Measurements from ENCODE around the gene ZNF358.
A peak's percentile ranks its signal among the peaks of the same experiment; 100 is the strongest.

Gene ZNF358

DNA sequence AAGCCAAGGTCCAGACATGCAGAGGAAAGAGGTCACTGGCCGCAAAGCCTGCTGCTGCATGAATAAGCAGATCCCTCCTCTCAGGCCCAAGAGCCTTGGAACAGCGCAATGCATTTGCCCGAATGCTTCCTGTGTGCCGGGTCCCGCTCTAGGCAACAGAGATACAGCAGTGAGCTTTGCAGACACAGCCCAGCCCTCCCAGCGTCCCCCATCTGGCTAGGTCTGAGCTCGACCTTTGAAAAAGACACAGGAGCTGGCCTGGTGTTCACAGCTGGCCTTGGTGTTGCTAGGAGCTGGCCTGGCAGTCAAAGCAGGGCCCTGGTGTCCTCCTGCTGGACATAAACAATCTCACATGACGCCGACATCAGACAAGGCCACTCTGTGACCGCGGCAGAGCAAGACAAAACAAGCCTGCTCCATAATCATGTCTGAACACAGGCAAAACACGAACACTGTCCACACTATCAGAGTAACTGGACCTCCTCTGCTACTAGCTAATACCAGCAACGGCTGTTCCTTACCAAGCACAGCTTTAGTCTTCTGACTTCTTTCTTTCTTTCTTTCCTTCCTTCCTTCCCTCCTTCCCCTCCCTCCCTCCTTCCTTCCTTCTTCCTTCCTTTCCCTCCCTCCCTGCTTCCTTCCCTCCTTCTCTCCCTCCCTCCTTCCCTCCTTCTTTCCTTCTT, 21.3 kb upstream of the ZNF358 start:
- Histone ChIP-seq H2BK15ac (replicated peaks; ENCODE audit: low read depth) (no peak overlapping the region), H3K4ac (ENCODE audit: low read depth, low read length) (no peak overlapping the region), H3K4me1 (ENCODE audit: control insufficient read depth, low read depth, low read length) (peaks cover under 1% of the 10 kb centered on the region), H3K4me3 (ENCODE audit: low read length) (no peak overlapping the region), H3K4me2 (ENCODE audit: low read length) (no peak overlapping the region), H3K9ac (ENCODE audit: low read length) (no peak overlapping the region), H2BK120ac (ENCODE audit: low read depth, low read length) (no peak overlapping the region), H4K5ac (ENCODE audit: low read length) (no peak overlapping the region), H3K18ac (ENCODE audit: low read length) (no peak overlapping the region), H3K79me2 (ENCODE audit: control insufficient read depth, insufficient read depth, low read length) (no peaks in the 10 kb centered on the region), H3K36me3 (ENCODE audit: control insufficient read depth, insufficient read depth, low read length) (no peaks in the 10 kb centered on the region), H3K56ac (ENCODE audit: low read length) (no peak overlapping the region), H2AK5ac (ENCODE audit: low read length) (no peak overlapping the region), H3K27me3 (ENCODE audit: insufficient read depth, low read length, poor library complexity) (no peaks in the 10 kb centered on the region), H2BK5ac (ENCODE audit: low read length) (no peak overlapping the region), H3K23ac (ENCODE audit: low read length) (no peak overlapping the region), H3K27ac (ENCODE audit: low read depth, low read length) (no peak overlapping the region), H3K79me1 (ENCODE audit: low read length) (no peaks in the 10 kb centered on the region), H4K8ac (ENCODE audit: low read depth, low read length) (no peak overlapping the region)
- WGBS (ENCODE audit: extremely low coverage, insufficient coverage, low lambda C conversion rate) = no CpG with 5 or more reads among the region's 13 CpGs
- DNase-seq = peak; percentile 17

DNA sequence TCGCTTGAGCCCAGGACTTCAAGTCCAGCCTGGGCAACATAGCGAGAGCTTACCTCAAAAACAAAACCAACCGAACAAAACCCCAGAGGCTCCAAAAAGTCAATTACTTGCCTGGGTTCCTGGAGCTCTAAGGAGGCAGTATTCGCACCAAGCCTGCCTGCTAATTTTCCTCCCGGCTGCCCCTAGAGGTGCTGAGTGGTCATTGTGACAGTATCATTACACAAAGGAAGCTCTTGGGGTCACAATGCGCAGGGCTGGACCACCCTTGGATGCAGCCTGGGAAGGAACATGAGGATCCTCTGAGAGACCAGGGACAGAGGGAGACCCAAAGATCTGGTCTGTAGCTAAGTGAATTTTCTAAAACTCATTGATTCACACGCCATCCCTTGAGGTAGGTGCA, 18.6 kb upstream of the ZNF358 start:
- Histone ChIP-seq H3K4ac (ENCODE audit: low read depth, low read length) (no peak overlapping the region), H2BK15ac (replicated peaks; ENCODE audit: low read depth) (no peak overlapping the region), H2AK5ac (ENCODE audit: low read length) (no peak overlapping the region), H3K9ac (ENCODE audit: low read length) (no peak overlapping the region), H3K27ac (ENCODE audit: low read depth, low read length) (no peak overlapping the region), H3K23ac (ENCODE audit: low read length) (no peak overlapping the region), H3K4me3 (ENCODE audit: low read length) (no peak overlapping the region), H3K56ac (ENCODE audit: low read length) (no peak overlapping the region), H2BK120ac (ENCODE audit: low read depth, low read length) (no peak overlapping the region), H3K4me2 (ENCODE audit: low read length) (no peak overlapping the region), H4K8ac (ENCODE audit: low read depth, low read length) (no peak overlapping the region), H3K79me2 (ENCODE audit: control insufficient read depth, insufficient read depth, low read length) (no peaks in the 10 kb centered on the region), H2BK5ac (ENCODE audit: low read length) (no peak overlapping the region), H3K4me1 (ENCODE audit: control insufficient read depth, low read depth, low read length) (no peaks in the 10 kb centered on the region), H3K36me3 (ENCODE audit: control insufficient read depth, insufficient read depth, low read length) (no peaks in the 10 kb centered on the region), H3K79me1 (ENCODE audit: low read length) (no peaks in the 10 kb centered on the region), H4K5ac (ENCODE audit: low read length) (no peak overlapping the region), H3K18ac (ENCODE audit: low read length) (no peak overlapping the region), H3K27me3 (ENCODE audit: insufficient read depth, low read length, poor library complexity) (peaks cover 2% of the 10 kb centered on the region)
- WGBS (ENCODE audit: extremely low coverage, insufficient coverage, low lambda C conversion rate) = no CpG with 5 or more reads among the region's 7 CpGs
- DNase-seq = peak; percentile 51

DNA sequence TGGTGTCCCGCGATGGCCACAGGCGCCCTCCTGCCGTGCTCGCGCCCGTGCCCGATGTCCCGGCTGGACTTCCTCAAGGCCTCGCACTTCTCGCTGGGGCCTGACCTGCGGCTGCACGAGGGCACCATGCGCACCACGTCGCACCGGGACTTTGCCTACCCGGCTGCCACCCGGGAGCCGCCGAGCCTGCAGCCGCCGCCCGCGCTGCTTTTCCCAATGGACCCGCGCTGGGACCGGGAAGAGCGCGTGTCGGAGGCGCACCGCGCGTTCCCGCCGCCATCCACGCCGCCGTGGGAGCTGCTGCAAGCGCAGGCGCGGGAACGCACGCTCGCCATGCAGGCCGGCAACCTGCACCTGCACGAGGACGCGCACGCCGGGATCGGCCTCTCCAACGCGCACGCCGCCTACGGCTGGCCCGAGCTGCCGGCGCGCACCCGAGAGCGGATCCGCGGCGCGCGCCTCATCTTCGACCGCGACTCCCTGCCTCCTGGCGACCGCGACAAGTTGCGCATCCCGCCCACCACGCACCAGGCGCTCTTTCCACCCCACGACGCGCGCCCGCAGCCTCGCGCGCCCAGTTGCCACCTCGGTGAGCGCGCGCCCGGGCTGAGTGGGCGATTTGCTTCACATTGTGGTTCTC, 15.0 kb upstream of the ZNF358 start:
- Histone ChIP-seq H3K18ac (ENCODE audit: low read length) (no peak overlapping the region), H4K8ac (ENCODE audit: low read depth, low read length) (no peak overlapping the region), H3K27me3 (ENCODE audit: insufficient read depth, low read length, poor library complexity) (peaks cover 2% of the 10 kb centered on the region), H3K4me3 (ENCODE audit: low read length) (no peak overlapping the region), H3K79me1 (ENCODE audit: low read length) (no peaks in the 10 kb centered on the region), H2AK5ac (ENCODE audit: low read length) (no peak overlapping the region), H2BK120ac (ENCODE audit: low read depth, low read length) (no peak overlapping the region), H3K4me2 (ENCODE audit: low read length) (peak overlapping the region; percentile 67), H3K36me3 (ENCODE audit: control insufficient read depth, insufficient read depth, low read length) (no peaks in the 10 kb centered on the region), H3K9ac (ENCODE audit: low read length) (peak overlapping the region; percentile 54), H3K23ac (ENCODE audit: low read length) (no peak overlapping the region), H3K27ac (ENCODE audit: low read depth, low read length) (no peak overlapping the region), H3K4ac (ENCODE audit: low read depth, low read length) (no peak overlapping the region), H2BK5ac (ENCODE audit: low read length) (no peak overlapping the region), H3K4me1 (ENCODE audit: control insufficient read depth, low read depth, low read length) (no peaks in the 10 kb centered on the region), H4K5ac (ENCODE audit: low read length) (no peak overlapping the region), H2BK15ac (replicated peaks; ENCODE audit: low read depth) (no peak overlapping the region), H3K56ac (ENCODE audit: low read length) (peak overlapping the region; percentile 80), H3K79me2 (ENCODE audit: control insufficient read depth, insufficient read depth, low read length) (no peaks in the 10 kb centered on the region)
- peak; percentile 88 for DNase-seq
- no CpG with 5 or more reads among the region's 93 CpGs for WGBS (ENCODE audit: extremely low coverage, insufficient coverage, low lambda C conversion rate)

DNA sequence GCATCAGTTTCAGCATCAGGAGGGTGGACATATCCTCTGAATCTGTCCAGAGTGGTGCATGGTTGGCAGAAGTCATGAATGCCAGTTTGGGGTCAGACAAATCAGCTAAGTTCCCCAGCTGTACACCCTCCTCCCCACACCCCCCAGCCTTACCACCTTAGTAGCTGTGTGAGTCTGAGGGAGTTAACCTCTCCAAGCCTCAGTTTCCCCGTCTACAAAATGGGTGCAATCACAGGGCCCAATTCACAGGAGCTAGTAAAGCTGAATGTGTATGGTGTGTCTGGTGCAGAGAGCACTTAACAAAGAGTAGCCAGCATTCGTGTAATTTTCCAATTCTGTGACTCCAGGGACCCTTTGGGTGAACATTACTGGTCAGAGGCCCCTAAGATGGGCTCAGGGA, 13.4 kb upstream of the ZNF358 start:
- Histone ChIP-seq H3K23ac (ENCODE audit: low read length) (no peak overlapping the region), H3K27me3 (ENCODE audit: insufficient read depth, low read length, poor library complexity) (peaks cover 2% of the 10 kb centered on the region), H3K27ac (ENCODE audit: low read depth, low read length) (no peak overlapping the region), H3K9ac (ENCODE audit: low read length) (no peak overlapping the region), H3K4me2 (ENCODE audit: low read length) (no peak overlapping the region), H2BK15ac (replicated peaks; ENCODE audit: low read depth) (no peak overlapping the region), H2BK120ac (ENCODE audit: low read depth, low read length) (no peak overlapping the region), H3K4me1 (ENCODE audit: control insufficient read depth, low read depth, low read length) (no peaks in the 10 kb centered on the region), H3K36me3 (ENCODE audit: control insufficient read depth, insufficient read depth, low read length) (no peaks in the 10 kb centered on the region), H3K56ac (ENCODE audit: low read length) (no peak overlapping the region), H4K5ac (ENCODE audit: low read length) (no peak overlapping the region), H3K79me1 (ENCODE audit: low read length) (no peaks in the 10 kb centered on the region), H3K18ac (ENCODE audit: low read length) (no peak overlapping the region), H2BK5ac (ENCODE audit: low read length) (no peak overlapping the region), H3K79me2 (ENCODE audit: control insufficient read depth, insufficient read depth, low read length) (no peaks in the 10 kb centered on the region), H3K4me3 (ENCODE audit: low read length) (no peak overlapping the region), H3K4ac (ENCODE audit: low read depth, low read length) (no peak overlapping the region), H2AK5ac (ENCODE audit: low read length) (no peak overlapping the region), H4K8ac (ENCODE audit: low read depth, low read length) (no peak overlapping the region)
- DNase-seq = no peak
- whole genome bisulfite sequencing (ENCODE audit: extremely low coverage, insufficient coverage, low lambda C conversion rate) = no CpG with 5 or more reads among the region's 2 CpGs

GRCh38 chr19:7504684-7505083, 11.2 kb upstream of the ZNF358 start:
- no peak overlapping the region for H3K18ac ChIP-seq (ENCODE audit: low read length)
- H2AK5ac ChIP-seq (ENCODE audit: low read length) = no peak overlapping the region
- no peak overlapping the region for H3K56ac ChIP-seq (ENCODE audit: low read length)
- no peak overlapping the region for H4K5ac ChIP-seq (ENCODE audit: low read length)
- no CpG with 5 or more reads among the region's 6 CpGs for WGBS (ENCODE audit: extremely low coverage, insufficient coverage, low lambda C conversion rate)
- H3K4me2 ChIP-seq (ENCODE audit: low read length) = no peak overlapping the region
- H3K23ac ChIP-seq (ENCODE audit: low read length) = no peak overlapping the region
- H3K4me1 ChIP-seq (ENCODE audit: control insufficient read depth, low read depth, low read length) = no peaks in the 10 kb centered on the region
- no peaks in the 10 kb centered on the region for H3K36me3 ChIP-seq (ENCODE audit: control insufficient read depth, insufficient read depth, low read length)
- H3K79me2 ChIP-seq (ENCODE audit: control insufficient read depth, insufficient read depth, low read length) = no peaks in the 10 kb centered on the region
- no peak for DNase-seq
- H3K79me1 ChIP-seq (ENCODE audit: low read length) = no peaks in the 10 kb centered on the region
- peaks cover 2% of the 10 kb centered on the region for H3K27me3 ChIP-seq (ENCODE audit: insufficient read depth, low read length, poor library complexity)
- no peak overlapping the region for H3K9ac ChIP-seq (ENCODE audit: low read length)
- H2BK5ac ChIP-seq (ENCODE audit: low read length) = no peak overlapping the region
- no peak overlapping the region for H2BK15ac ChIP-seq (replicated peaks; ENCODE audit: low read depth)
- H3K4ac ChIP-seq (ENCODE audit: low read depth, low read length) = no peak overlapping the region
- no peak overlapping the region for H2BK120ac ChIP-seq (ENCODE audit: low read depth, low read length)
- no peak overlapping the region for H3K4me3 ChIP-seq (ENCODE audit: low read length)
- H4K8ac ChIP-seq (ENCODE audit: low read depth, low read length) = no peak overlapping the region
- no peak overlapping the region for H3K27ac ChIP-seq (ENCODE audit: low read depth, low read length)

GRCh38 chr19:7505288-7505681, 10.6 kb upstream of the ZNF358 start:
- H3K27ac ChIP-seq (ENCODE audit: low read depth, low read length) = no peak overlapping the region
- no peak overlapping the region for H4K5ac ChIP-seq (ENCODE audit: low read length)
- no peak overlapping the region for H2BK15ac ChIP-seq (replicated peaks; ENCODE audit: low read depth)
- DNase-seq = no peak
- no peaks in the 10 kb centered on the region for H3K36me3 ChIP-seq (ENCODE audit: control insufficient read depth, insufficient read depth, low read length)
- H3K18ac ChIP-seq (ENCODE audit: low read length) = no peak overlapping the region
- no peak overlapping the region for H2BK5ac ChIP-seq (ENCODE audit: low read length)
- H3K4ac ChIP-seq (ENCODE audit: low read depth, low read length) = no peak overlapping the region
- no peaks in the 10 kb centered on the region for H3K79me1 ChIP-seq (ENCODE audit: low read length)
- no peak overlapping the region for H2BK120ac ChIP-seq (ENCODE audit: low read depth, low read length)
- H2AK5ac ChIP-seq (ENCODE audit: low read length) = no peak overlapping the region
- H3K4me3 ChIP-seq (ENCODE audit: low read length) = no peak overlapping the region
- H3K23ac ChIP-seq (ENCODE audit: low read length) = no peak overlapping the region
- no peak overlapping the region for H3K56ac ChIP-seq (ENCODE audit: low read length)
- peaks cover 2% of the 10 kb centered on the region for H3K27me3 ChIP-seq (ENCODE audit: insufficient read depth, low read length, poor library complexity)
- no peak overlapping the region for H3K9ac ChIP-seq (ENCODE audit: low read length)
- H4K8ac ChIP-seq (ENCODE audit: low read depth, low read length) = no peak overlapping the region
- WGBS (ENCODE audit: extremely low coverage, insufficient coverage, low lambda C conversion rate) = no CpG with 5 or more reads among the region's 19 CpGs
- no peaks in the 10 kb centered on the region for H3K79me2 ChIP-seq (ENCODE audit: control insufficient read depth, insufficient read depth, low read length)
- no peaks in the 10 kb centered on the region for H3K4me1 ChIP-seq (ENCODE audit: control insufficient read depth, low read depth, low read length)
- no peak overlapping the region for H3K4me2 ChIP-seq (ENCODE audit: low read length)
